ENCODE data around the gene ATP1A2. TPM values are rescaled to one million over a fixed set of nuclear protein-coding genes. Genes with fewer than 3 reads are reported as not detected.

Gene ATP1A2
- total RNA-seq, 1 donor from 2014 or later, result 93.6 TPM

GRCh38 chr1:160082487-160082886 lies 33.1 kb upstream of the ATP1A2 start:
- Mint-ChIP-seq H3K36me3 (ENCODE audit: low read depth) (peaks cover 3% of the 10 kb centered on the region), H3K4me1 (peaks cover 19% of the 10 kb centered on the region), H3K27me3 (ENCODE audit: low read depth) (peaks cover 85% of the 10 kb centered on the region), H3K27ac (ENCODE audit: unreplicated experiment) (no peak overlapping the region), H3K4me3 (no peak overlapping the region), H3K9me3 (no peaks in the 10 kb centered on the region)
- no peak for DNase-seq (ENCODE audit: low read depth, low spot score)
- no peak for TF ChIP-seq CTCF (conservative IDR thresholded peaks at IDR 0.05)

GRCh38 chr1:160082926-160083325 lies 32.6 kb upstream of the ATP1A2 start:
- Mint-ChIP-seq H3K9me3 (no peaks in the 10 kb centered on the region), H3K36me3 (ENCODE audit: low read depth) (peaks cover 3% of the 10 kb centered on the region), H3K4me3 (peak overlapping the region; percentile 73), H3K27me3 (ENCODE audit: low read depth) (peaks cover 83% of the 10 kb centered on the region), H3K27ac (ENCODE audit: unreplicated experiment) (no peak overlapping the region), H3K4me1 (peaks cover 19% of the 10 kb centered on the region)
- no peak for TF ChIP-seq CTCF (conservative IDR thresholded peaks at IDR 0.05)
- no peak for DNase-seq (ENCODE audit: low read depth, low spot score)

- Mint-ChIP-seq H3K36me3 (ENCODE audit: low read depth) (peaks cover 7% of the 10 kb centered on the region), H3K27ac (ENCODE audit: unreplicated experiment) (no peak overlapping the region), H3K4me1 (peaks cover 19% of the 10 kb centered on the region), H3K4me3 (peak overlapping the region; percentile 39), H3K27me3 (ENCODE audit: low read depth) (peaks cover 74% of the 10 kb centered on the region), H3K9me3 (no peaks in the 10 kb centered on the region)
- DNase-seq (ENCODE audit: low read depth, low spot score), result peak; percentile 48
- TF ChIP-seq CTCF (conservative IDR thresholded peaks at IDR 0.05), result peak; percentile 77
Measured at GRCh38 chr1:160083968-160084770, 31.4 kb upstream of the ATP1A2 start.

GRCh38 chr1:160084771-160085321 lies 30.7 kb upstream of the ATP1A2 start:
- no peaks in the 10 kb centered on the region for H3K9me3 Mint-ChIP-seq
- H3K4me1 Mint-ChIP-seq, result peaks cover 19% of the 10 kb centered on the region
- TF ChIP-seq CTCF (conservative IDR thresholded peaks at IDR 0.05), result no peak
- no peak overlapping the region for H3K4me3 Mint-ChIP-seq
- H3K27ac Mint-ChIP-seq (ENCODE audit: unreplicated experiment), result no peak overlapping the region
- H3K27me3 Mint-ChIP-seq (ENCODE audit: low read depth), result peaks cover 67% of the 10 kb centered on the region
- H3K36me3 Mint-ChIP-seq (ENCODE audit: low read depth), result peaks cover 7% of the 10 kb centered on the region
- no peak for DNase-seq (ENCODE audit: low read depth, low spot score)

GRCh38 chr1:160085686-160086455 lies 29.7 kb upstream of the ATP1A2 start:
- peaks cover 57% of the 10 kb centered on the region for H3K27me3 Mint-ChIP-seq (ENCODE audit: low read depth)

More at GRCh38 chr1:160085686-160086455, 29.7 kb upstream of the ATP1A2 start:
- Mint-ChIP-seq H3K27ac (ENCODE audit: unreplicated experiment) (no peak overlapping the region), H3K36me3 (ENCODE audit: low read depth) (peaks cover 7% of the 10 kb centered on the region), H3K4me1 (peaks cover 23% of the 10 kb centered on the region), H3K4me3 (peak overlapping the region; percentile 72), H3K9me3 (no peaks in the 10 kb centered on the region)
- TF ChIP-seq CTCF (conservative IDR thresholded peaks at IDR 0.05), result peak; percentile 92
- DNase-seq (ENCODE audit: low read depth, low spot score), result peak; percentile 84
